Measurements from ENCODE around the gene GNAT2. TPM values are rescaled to one million over a fixed set of nuclear protein-coding genes. Genes with fewer than 3 reads are reported as not detected.

GNAT2 gene
- total RNA-seq, 1 donor from 2014 or later, result not detected

Other genes starting within 250 kb of the GNAT2 start
- gene SORT1, start 221.7 kb downstream of the GNAT2 start, total RNA-seq, result 16.7 and 17.4 TPM in 2 replicates
- gene PSMA5, start 193.2 kb downstream of the GNAT2 start, total RNA-seq, result 45.3 and 55.1 TPM in 2 replicates
- under 0.01 TPM in 1 of 2 replicates, not detected in the other for gene SYPL2, start 153.1 kb downstream of the GNAT2 start, total RNA-seq
- 1.3 and 1.5 TPM in 2 replicates for gene ATXN7L2, start 135.7 kb downstream of the GNAT2 start, total RNA-seq
- gene CYB561D1, start 125.5 kb downstream of the GNAT2 start, total RNA-seq, result 6.5 and 7.5 TPM in 2 replicates
- gene AMIGO1, start 109.9 kb downstream of the GNAT2 start, total RNA-seq, result 0.65 and 1.7 TPM in 2 replicates
- gene GPR61, start 79.7 kb downstream of the GNAT2 start, total RNA-seq, result under 0.01 TPM in 1 of 2 replicates, not detected in the other
- gene GNAI3, start 71.0 kb downstream of the GNAT2 start, total RNA-seq, result 16.3 and 22.9 TPM in 2 replicates
- 32.0 and 40.4 TPM in 2 replicates for gene AMPD2, start 221 bp upstream of the GNAT2 start, total RNA-seq
- 1.5 and 2.7 TPM in 2 replicates for gene GSTM4, start 36.5 kb upstream of the GNAT2 start, total RNA-seq
- 4.0 and 4.1 TPM in 2 replicates for gene GSTM2, start 48.4 kb upstream of the GNAT2 start, total RNA-seq
- gene GSTM1, start 68.2 kb upstream of the GNAT2 start, total RNA-seq, result 8.5 TPM in 1 of 2 replicates, not detected in the other
- under 0.01 TPM in 1 of 2 replicates, not detected in the other for gene GSTM5, start 92.6 kb upstream of the GNAT2 start, total RNA-seq
- 25.1 and 54.1 TPM in 2 replicates for gene GSTM3, start 121.4 kb upstream of the GNAT2 start, total RNA-seq
- not detected in 2 replicates for gene EPS8L3, start 144.3 kb upstream of the GNAT2 start, total RNA-seq

Data from dermis blood vessel endothelial cell (primary cell).